ENCODE measurements around the gene MYBPHL. TPM values are rescaled to one million over a fixed set of nuclear protein-coding genes. Genes with fewer than 3 reads are reported as not detected.

The MYBPHL gene
- total RNA-seq, 4 donors from 2014 or later = 0.46 TPM; not detected in 3

DNA sequence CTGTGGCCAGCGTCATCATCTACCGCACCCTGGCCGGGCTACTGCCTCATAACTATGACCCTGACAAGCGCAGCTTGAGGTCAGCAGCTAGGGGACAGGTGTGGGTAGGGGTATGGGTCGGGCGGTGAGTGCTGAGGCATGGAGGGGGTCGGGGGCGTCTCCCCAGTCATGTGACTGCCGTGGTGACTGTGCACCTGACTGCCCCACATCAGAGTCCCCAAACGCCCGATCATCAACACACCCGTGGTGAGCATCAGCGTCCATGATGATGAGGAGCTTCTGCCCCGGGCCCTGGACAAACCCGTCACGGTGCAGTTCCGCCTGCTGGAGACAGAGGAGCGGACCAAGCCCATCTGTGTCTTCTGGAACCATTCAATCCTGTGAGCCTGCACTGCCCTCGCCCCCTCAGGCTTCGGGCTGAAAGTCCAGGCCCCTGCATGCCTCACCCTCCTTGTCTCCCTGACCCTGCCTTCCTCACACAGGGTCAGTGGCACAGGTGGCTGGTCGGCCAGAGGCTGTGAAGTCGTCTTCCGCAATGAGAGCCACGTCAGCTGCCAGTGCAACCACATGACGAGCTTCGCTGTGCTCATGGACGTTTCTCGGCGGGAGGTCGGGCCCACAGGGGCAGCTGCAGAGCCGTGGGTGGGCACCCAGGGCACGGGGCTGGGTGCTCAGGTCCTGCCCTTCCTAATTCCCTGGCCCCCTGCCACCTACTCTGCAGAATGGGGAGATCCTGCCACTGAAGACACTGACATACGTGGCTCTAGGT lies 37.4 kb downstream of the MYBPHL start:
- no peak overlapping the region for H3K27ac ChIP-seq
- H3K36me3 ChIP-seq = peaks cover 0 to 85% of the 10 kb centered on the region in 2 donors

DNA sequence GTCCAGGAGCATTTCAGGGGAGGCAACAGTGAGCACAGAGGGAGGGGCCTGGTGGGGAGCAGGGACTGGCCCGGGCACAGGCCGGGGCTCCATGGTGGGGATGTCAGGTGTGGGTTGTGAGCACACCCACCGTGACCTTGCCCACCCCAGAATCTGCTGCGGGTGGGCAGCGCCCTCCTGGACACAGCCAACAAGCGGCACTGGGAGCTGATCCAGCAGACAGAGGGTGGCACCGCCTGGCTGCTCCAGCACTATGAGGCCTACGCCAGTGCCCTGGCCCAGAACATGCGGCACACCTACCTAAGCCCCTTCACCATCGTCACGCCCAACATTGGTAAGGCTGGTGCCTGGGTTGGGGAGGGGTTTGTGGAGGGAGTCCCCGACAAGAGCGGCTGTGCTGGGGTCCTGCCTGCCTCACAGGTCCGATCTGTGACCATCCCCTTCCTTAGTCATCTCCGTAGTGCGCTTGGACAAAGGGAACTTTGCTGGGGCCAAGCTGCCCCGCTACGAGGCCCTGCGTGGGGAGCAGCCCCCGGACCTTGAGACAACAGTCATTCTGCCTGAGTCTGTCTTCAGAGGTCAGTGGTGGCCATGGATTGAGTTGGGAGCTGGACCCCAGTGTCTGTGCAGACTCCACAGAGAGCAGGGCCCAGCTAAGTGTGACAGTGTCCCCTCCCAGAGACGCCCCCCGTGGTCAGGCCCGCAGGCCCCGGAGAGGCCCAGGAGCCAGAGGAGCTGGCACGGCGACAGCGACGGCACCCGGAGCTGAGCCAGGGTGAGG lies 38.2 kb downstream of the MYBPHL start:
- WGBS, 2 donors (ENCODE audit: low coverage in 1 of 2) = no CpG with 5 or more reads among the region's 29 CpGs
- Histone ChIP-seq H3K9me3 (no peaks in the 10 kb centered on the region), H3K4me3 (no peak overlapping the region), H3K27ac (no peak overlapping the region), H3K27me3 (no peaks in the 10 kb centered on the region), H3K4me1 (peaks cover 0 to 10% (median 0%) of the 10 kb centered on the region in 3 donors), H3K36me3 (peaks cover 0 to 89% of the 10 kb centered on the region in 2 donors)
- no peak for TF ChIP-seq POLR2AphosphoS5 (IDR thresholded peaks at IDR 0.05)
- TF ChIP-seq EP300 (IDR thresholded peaks at IDR 0.05) = no peak
- TF ChIP-seq, protein P1, sequence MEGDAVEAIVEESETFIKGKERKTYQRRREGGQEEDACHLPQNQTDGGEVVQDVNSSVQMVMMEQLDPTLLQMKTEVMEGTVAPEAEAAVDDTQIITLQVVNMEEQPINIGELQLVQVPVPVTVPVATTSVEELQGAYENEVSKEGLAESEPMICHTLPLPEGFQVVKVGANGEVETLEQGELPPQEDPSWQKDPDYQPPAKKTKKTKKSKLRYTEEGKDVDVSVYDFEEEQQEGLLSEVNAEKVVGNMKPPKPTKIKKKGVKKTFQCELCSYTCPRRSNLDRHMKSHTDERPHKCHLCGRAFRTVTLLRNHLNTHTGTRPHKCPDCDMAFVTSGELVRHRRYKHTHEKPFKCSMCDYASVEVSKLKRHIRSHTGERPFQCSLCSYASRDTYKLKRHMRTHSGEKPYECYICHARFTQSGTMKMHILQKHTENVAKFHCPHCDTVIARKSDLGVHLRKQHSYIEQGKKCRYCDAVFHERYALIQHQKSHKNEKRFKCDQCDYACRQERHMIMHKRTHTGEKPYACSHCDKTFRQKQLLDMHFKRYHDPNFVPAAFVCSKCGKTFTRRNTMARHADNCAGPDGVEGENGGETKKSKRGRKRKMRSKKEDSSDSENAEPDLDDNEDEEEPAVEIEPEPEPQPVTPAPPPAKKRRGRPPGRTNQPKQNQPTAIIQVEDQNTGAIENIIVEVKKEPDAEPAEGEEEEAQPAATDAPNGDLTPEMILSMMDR (IDR thresholded peaks at IDR 0.05) = no peak
- no peak for TF ChIP-seq POLR2A (IDR thresholded peaks at IDR 0.05)
- no peak for ATAC-seq

More for the DNA sequence above, 37.4 kb downstream of the MYBPHL start:
- Histone ChIP-seq H3K4me3 (no peak overlapping the region), H3K4me1 (peaks cover under 1 to 10% (median 2%) of the 10 kb centered on the region in 3 donors), H3K27me3 (no peaks in the 10 kb centered on the region), H3K9me3 (no peaks in the 10 kb centered on the region)
- 80% methylated on average over 3 of the region's 33 CpGs; no CpG with 5 or more reads in 1 of the 2 donors for WGBS, 2 donors (ENCODE audit: low coverage in 1 of 2)
- no peak for TF ChIP-seq POLR2AphosphoS5 (IDR thresholded peaks at IDR 0.05)
- no peak for TF ChIP-seq POLR2A (IDR thresholded peaks at IDR 0.05)
- no peak for TF ChIP-seq EP300 (IDR thresholded peaks at IDR 0.05)
- TF ChIP-seq, protein P1 (IDR thresholded peaks at IDR 0.05) = no peak
- no peak for ATAC-seq

DNA sequence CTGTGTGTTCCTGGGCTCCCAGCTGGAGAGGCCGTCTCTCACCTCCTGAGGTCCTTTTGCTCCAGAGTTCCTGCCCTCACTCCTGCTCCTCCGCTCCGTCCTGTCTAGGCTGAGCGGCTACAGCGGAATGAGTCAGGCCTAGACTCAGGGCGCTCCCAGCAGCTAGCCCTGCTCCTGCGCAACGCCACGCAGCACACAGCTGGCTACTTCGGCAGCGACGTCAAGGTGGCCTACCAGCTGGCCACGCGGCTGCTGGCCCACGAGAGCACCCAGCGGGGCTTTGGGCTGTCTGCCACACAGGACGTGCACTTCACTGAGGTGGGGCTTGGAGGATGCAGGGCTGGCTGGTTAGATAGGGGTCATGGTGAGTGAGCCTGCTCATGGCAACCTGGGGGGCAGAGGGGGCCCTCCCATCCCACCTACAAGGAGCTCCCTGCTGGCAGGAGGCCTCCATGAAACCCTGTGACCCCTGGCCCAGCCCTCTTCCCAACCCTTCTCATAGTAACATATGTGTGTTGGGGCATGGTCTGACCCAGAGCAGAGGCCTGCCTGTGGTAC lies 39.0 kb downstream of the MYBPHL start:
- Histone ChIP-seq H3K27ac (no peak overlapping the region), H3K4me3 (no peak overlapping the region), H3K36me3 (peaks cover 0 to 81% of the 10 kb centered on the region in 2 donors), H3K27me3 (no peaks in the 10 kb centered on the region), H3K9me3 (no peaks in the 10 kb centered on the region), H3K4me1 (peaks cover 0 to 17% (median 0%) of the 10 kb centered on the region in 3 donors)
- no peak for ATAC-seq
- WGBS, 2 donors (ENCODE audit: low coverage in 1 of 2) = no CpG with 5 or more reads among the region's 17 CpGs
- no peak for TF ChIP-seq EP300 (IDR thresholded peaks at IDR 0.05)
- no peak for TF ChIP-seq POLR2AphosphoS5 (IDR thresholded peaks at IDR 0.05)

DNA sequence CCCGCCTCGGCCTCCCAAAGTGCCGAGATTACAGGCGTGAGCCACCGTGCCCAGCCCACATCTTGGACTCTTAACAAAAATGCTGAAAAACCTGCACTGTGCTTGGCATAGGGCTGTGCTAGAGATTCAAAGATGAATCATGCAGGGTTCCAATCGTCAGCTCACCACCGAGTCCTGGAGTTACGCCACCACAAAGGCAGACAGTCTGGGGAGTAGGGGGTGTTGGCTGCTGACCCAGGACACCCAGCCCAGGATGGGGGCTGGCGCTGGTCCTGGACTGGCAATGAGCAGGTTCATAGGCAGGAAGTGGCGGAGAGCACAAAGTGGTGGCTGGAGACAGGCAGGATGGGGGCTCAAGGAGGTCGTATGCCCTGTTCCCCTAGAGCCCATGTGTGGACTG lies 39.8 kb downstream of the MYBPHL start:
- H3K27ac ChIP-seq = no peak overlapping the region

More for the DNA sequence above, 39.8 kb downstream of the MYBPHL start:
- Histone ChIP-seq H3K4me3 (no peak overlapping the region), H3K27me3 (no peaks in the 10 kb centered on the region), H3K9me3 (no peaks in the 10 kb centered on the region), H3K4me1 (peaks cover 0 to 18% (median 0%) of the 10 kb centered on the region in 3 donors), H3K36me3 (peaks cover 0 to 82% of the 10 kb centered on the region in 2 donors)
- TF ChIP-seq POLR2A (IDR thresholded peaks at IDR 0.05) (no peak), POLR2AphosphoS5 (IDR thresholded peaks at IDR 0.05) (no peak), EP300 (IDR thresholded peaks at IDR 0.05) (no peak)
- TF ChIP-seq, protein P1 (IDR thresholded peaks at IDR 0.05) = no peak
- WGBS, 2 donors (ENCODE audit: low coverage in 1 of 2) = 60% methylated on average over 1 of the region's 11 CpGs; no CpG with 5 or more reads in 1 of the 2 donors
- no peak for ATAC-seq
